K562 treated with DMSO at 1 percent for 4 hours (cell line): ENCODE measurements around the gene MYH10. TPM values are rescaled to one million over a fixed set of nuclear protein-coding genes. Genes with fewer than 3 reads are reported as not detected.

Source experiments
- total RNA-seq: library from RNA; unstranded; fragments of 300-600 nt; gene quantifications from 2 replicates; pipeline ENCODE4 v1.2.3, GENCODE V29; 2022; ENCODE audit not compliant: insufficient read depth

MYH10 gene
- 18.7 and 28.6 TPM in 2 replicates for total RNA-seq

DNA sequence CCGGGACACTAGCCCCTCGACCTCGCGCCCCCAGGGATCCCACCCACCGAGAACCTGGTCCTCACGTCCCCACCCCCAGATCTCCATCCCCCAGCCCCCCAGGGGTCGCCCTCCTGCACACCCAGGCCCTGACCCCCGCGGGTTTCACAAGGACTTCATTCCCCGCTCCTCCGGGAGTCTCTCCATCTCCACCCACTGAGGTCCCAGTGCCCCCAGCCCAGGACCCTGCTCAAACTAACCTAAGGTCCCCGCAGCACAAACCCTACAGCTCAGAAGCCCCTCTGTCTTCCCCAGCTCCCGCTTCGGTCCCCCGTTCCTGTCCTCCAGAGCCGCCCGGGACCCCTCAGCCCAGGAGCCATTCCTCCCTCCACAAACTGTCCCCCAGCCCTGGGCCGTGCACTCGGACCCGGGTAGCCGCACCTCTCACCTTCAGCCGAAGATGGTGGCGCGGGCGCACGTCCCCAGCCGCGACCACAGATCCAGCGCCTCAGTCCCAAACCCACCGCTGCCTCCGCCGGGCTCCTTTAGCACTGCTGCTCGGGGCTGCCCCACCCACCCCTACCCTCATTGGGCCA is at the start of gene MYH10:
TSS of gene MYH10 (minus strand) at position 499 of the 575 bp plus-strand sequence. CDS start 7,479 bp downstream, outside the sequence.

DNA sequence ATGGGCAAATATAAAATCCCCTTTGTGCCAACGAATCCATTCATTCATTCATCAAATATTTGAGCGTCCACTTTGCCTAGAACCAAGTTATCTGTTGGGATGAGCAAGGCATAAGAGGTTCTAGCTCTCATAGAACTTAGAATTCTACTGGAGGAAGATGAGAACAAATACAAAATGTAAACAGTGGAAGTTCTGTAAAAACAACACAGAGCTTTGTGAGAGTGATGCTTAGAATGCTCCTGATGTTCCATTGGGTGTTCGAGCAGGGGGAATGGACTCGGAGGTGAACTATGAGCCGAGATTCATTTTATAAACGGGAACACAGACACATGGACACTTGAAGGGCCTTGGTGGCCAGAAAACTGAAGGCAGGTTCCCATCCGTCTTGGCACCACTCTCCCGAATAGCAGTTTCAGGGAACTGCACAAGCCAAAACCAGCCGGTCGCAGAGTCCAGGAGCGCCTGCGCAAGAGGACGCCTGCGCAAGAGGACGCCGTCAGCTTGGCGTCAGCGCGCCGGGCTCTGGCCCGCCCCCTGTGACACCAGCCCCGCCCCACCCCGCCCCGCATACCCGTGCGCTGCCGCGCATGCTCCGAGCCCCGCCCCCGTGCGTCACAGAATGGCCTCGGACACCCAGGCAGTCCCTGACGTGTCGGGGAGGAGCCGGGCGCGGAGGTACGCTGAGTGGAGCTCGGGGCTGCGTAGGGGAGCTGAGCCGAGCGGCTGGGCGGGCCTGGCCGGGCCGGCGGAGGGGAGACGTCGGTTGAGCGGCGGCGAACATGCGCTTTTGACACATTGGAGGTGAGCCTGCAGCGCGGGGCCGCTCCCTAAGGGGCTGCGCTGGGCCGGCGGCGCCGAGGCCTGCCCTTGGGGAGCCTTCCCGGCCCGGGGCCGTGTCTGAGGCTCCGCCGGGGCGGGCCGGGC is 195.0 kb downstream of the MYH10 start, which contains the start of gene NDEL1:
TSS of gene NDEL1 (plus strand) at position 640 of the 924 bp plus-strand sequence. CDS start 8,388 bp downstream, outside the sequence.

Other genes starting within 250 kb of the MYH10 start
- gene RPL26, start 247.5 kb downstream of the MYH10 start, total RNA-seq, result 5,727 and 6,372 TPM in 2 replicates
- not detected in 2 replicates for gene RNF222, start 232.9 kb downstream of the MYH10 start, total RNA-seq
- gene NDEL1, start 194.8 kb downstream of the MYH10 start, total RNA-seq, result 35.7 and 39.1 TPM in 2 replicates
- gene CCDC42, start 114.1 kb upstream of the MYH10 start, total RNA-seq, result not detected in 2 replicates
- gene SPDYE4, start 127.8 kb upstream of the MYH10 start, total RNA-seq, result not detected in 2 replicates
- not detected in 2 replicates for gene MFSD6L, start 168.6 kb upstream of the MYH10 start, total RNA-seq
- not detected in 2 replicates for gene PIK3R6, start 236.9 kb upstream of the MYH10 start, total RNA-seq